Measurements from ENCODE around the gene CBX6.

GRCh38 chr22:38867471-38868285 lies 4.3 kb downstream of the CBX6 start:
- TF ChIP-seq EZH2phosphoT487 (IDR thresholded peaks at IDR 0.05; ENCODE audit: borderline replicate concordance) (no peak), CTCF (conservative IDR thresholded peaks at IDR 0.05; ENCODE audit: low read length) (no peak)

Measured in Loucy (cell line).